Heart left ventricle (tissue), 16 donors: ENCODE measurements around the gene PSKH1. TPM values are rescaled to one million over a fixed set of nuclear protein-coding genes. Genes with fewer than 3 reads are reported as not detected.

Source experiments
- ATAC-seq, 4 donors: fragments of 200-7000 bp; cut with Tn5 transposase; one replicate each; pipeline ENCODE4 v1.9.1; 2020 to 2022; ENCODE audit warnings: moderate library complexity in 4 of 4, mild to moderate bottlenecking in 3 of 4, moderate number of reproducible peaks in 1 of 4
- DNase-seq, 5 donors: peaks; one replicate each; pipeline ENCODE4 v3.0.0-alpha.2; 2020
- H3K27ac ChIP-seq, 12 donors: fragments of 200-600 bp; sonication (generic) in 4 of 12; one replicate each; pipeline versions ENCODE4 v1.5.0 to v1.8.0; 2016 to 2022; ENCODE audit warnings: mild to moderate bottlenecking in 2 of 12
- H3K27me3 ChIP-seq, 9 donors: fragments of 200-600 bp; sonication (generic) in 2 of 9; one replicate each; pipeline versions ENCODE4 v1.5.1 to v1.8.0; 2016 to 2022; ENCODE audit warnings: mild to moderate bottlenecking in 3 of 9
- H3K36me3 ChIP-seq, 9 donors: fragments of 200-600 bp; sonication (generic) in 2 of 9; one replicate each; pipeline versions ENCODE4 v1.5.0 to v1.8.0; 2018 to 2022; ENCODE audit warnings: mild to moderate bottlenecking in 2 of 9
- H3K4me1 ChIP-seq, 12 donors: fragments of 200-600 bp; sonication (generic) in 4 of 12; one replicate each; pipeline versions ENCODE4 v1.5.0 to v1.8.0; 2016 to 2022; ENCODE audit warnings: mild to moderate bottlenecking in 3 of 12
- H3K4me3 ChIP-seq, 12 donors: fragments of 200-600 bp; sonication (generic) in 4 of 12; one replicate each; pipeline versions ENCODE4 v1.5.0 to v1.8.0; 2017 to 2022; ENCODE audit warnings: mild to moderate bottlenecking in 9 of 12, moderate library complexity in 4 of 12
- H3K9me3 ChIP-seq, 12 donors: fragments of 200-600 bp; sonication (generic) in 4 of 12; one replicate each; pipeline versions ENCODE4 v1.5.0 to v1.8.0; 2016 to 2022; ENCODE audit warnings: mild to moderate bottlenecking in 1 of 12
- CTCF ChIP-seq, 12 donors: fragments of 200-600 bp; sonication (generic) in 4 of 12; IDR thresholded peaks; one replicate each; pipeline versions ENCODE4 v1.5.0 to v1.8.0; 2018 to 2022; ENCODE audit warnings: antibody characterized with exemption in 12 of 12, mild to moderate bottlenecking in 5 of 12
- POLR2A ChIP-seq, 2 donors: fragments of 450-650 bp; IDR thresholded peaks; one replicate each; pipeline ENCODE4 v1.6.1; 2017; ENCODE audit warnings: antibody characterized with exemption in 2 of 2, mild to moderate bottlenecking in 2 of 2, moderate library complexity in 2 of 2
- WGBS, 4 donors: extraction: QIAGEN DNeasy Blood & Tissue Kit in 2 of 4; methylation state at CpG; one replicate each; pipeline versions ENCODE4 v1.1.5 to v1.1.7; 2013 to 2018; 5-methylcytosine and 5-hydroxymethylcytosine counted together
- intact Hi-C, 10 donors: fragments of 100-400 bp; cut with DNase I; formaldehyde crosslinking; loops; one replicate each; pipeline versions ENCODE4 v1.11.1 to v1.14.2; 2022
- polyA plus RNA-seq, 2 donors: library from polyadenylated mRNA; stranded (reverse); fragments of 200-250 nt; gene quantifications; one replicate each; pipeline ENCODE4 v1.2.3, GENCODE V29; 2013
- total RNA-seq, 9 donors: library from RNA; depleted of rRNA in 2 of 9; stranded (reverse); fragments of >200 nt in 2 of 9; fragmentation: NEBNext Ultra II Directional in 3 of 9; extraction: Animal tissue kit (Norgen Biotek cat#: 25700) in 3 of 9; gene quantifications; one replicate each; pipeline versions ENCODE4 v1.1.0 to v1.2.4, GENCODE V29; 2016 to 2023
- donor health status: ischemic (EF 13 %, LVEDD 7.1; RV severe dilation, severe dysfunction).
- donor health status: healthy with polysubstance abuse.
- donor health status: DM: no; HTN: yes; CAD: no.
- donor health status: DM: no; HTN: no; CAD: no.
- donor health status: ischemic (EF 25% LVEDD 6.9; RV normal size, moderate dysfunction).
- donor health status: ischemic (EF 25% LVEDD 5.7; RV mildly dilated, moderate dysfunction).
- donor health status: healthy.
- donor health status: DM: yes; HTN: yes; CAD: no.
- donor health status: ischemic (EF 35%, LVEDD 5.7; RV mildly dilated, moderate dysfunction).
- donor health status: nonischemic (EF 11% LVEDD 7.7; RV severe dilation, severe dysfunction).
- donor health status: DM: yes; HTN: yes; CAD: no.
- donor health status: PGD.
- donor health status: ischemic (EF 29% LVEDD 5.4; RV normal size, mild dysfunction).
- donor health status: nonischemic (EF 23%, LVEDD 6.1; RV moderate dilation, normal function).

Gene PSKH1
- total and polyA plus RNA-seq, 11 donors, result 16.3 to 36.9 (median 21.6) TPM

DNA sequence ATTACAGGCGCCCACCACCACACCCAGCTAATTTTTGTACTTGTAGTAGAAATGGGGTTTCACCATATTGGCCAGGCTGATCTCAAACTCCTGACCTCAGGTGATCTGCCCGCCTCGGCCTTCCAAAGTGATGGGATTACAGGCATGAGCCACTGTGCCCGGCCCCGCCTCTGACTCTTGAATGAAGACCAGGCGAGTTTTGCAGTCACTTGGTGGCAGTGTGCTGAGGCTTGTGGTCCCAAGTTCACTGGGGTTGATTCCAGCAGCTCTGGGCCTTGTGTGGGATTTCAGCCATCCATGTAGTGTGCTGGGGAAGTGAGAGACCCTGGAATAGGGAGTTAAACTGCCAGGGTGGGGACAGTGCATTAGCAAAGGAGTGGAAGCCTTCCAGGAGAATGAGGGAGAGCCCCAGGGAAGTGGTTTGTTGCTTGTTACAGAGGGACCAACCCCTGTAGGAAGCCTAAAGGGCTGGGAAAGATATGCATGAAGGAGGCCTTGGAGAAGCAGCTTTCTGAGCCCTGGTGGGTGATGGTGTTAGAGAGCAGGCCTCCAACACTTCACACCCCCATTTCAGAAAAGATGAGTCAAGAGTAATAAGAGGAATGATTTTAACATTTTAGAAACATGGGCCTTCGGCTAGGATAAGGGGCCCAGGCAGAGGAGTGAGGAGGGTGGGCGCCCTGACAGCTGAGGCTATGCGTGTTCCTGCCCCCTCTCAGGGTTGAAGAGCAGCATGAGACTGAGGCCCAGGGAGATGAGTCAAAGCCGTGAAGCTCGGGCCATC, 14.5 kb downstream of the PSKH1 start:
- no peak for DNase-seq
- no peaks in the 10 kb centered on the region for H3K9me3 ChIP-seq
- H3K27ac ChIP-seq, result no peak overlapping the region
- no peaks in the 10 kb centered on the region for H3K27me3 ChIP-seq
- H3K4me1 ChIP-seq, result peaks cover 0 to 10% (median 0%) of the 10 kb centered on the region in 12 donors
- no peak overlapping the region for H3K4me3 ChIP-seq
- intact Hi-C loops, result no loop called here
- no peak for ATAC-seq
- TF ChIP-seq POLR2A (IDR thresholded peaks at IDR 0.05) (no peak), CTCF (IDR thresholded peaks at IDR 0.05) (no peak)
- 90 to 95% (median 92%) methylated on average over 7 to 11 of the region's 11 CpGs for WGBS, 4 donors
- peaks cover 0 to 54% (median 46%) of the 10 kb centered on the region in 9 donors for H3K36me3 ChIP-seq

DNA sequence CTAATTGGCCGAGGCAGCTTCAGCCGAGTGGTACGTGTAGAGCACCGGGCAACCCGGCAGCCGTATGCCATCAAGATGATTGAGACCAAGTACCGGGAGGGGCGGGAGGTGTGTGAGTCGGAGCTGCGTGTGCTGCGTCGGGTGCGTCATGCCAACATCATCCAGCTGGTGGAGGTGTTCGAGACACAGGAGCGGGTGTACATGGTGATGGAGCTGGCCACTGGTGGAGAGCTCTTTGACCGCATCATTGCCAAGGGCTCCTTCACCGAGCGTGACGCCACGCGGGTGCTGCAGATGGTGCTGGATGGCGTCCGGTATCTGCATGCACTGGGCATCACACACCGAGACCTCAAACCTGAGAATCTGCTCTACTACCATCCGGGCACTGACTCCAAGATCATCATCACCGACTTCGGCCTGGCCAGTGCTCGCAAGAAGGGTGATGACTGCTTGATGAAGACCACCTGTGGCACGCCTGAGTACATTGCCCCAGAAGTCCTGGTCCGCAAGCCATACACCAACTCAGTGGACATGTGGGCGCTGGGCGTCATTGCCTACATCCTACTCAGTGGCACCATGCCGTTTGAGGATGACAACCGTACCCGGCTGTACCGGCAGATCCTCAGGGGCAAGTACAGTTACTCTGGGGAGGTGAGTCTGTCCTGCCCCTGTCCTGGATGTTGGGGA, 16.1 kb downstream of the PSKH1 start:
- intact Hi-C loops, result no loop called here
- ATAC-seq (no peak), DNase-seq (no peak)
- Histone ChIP-seq H3K4me3 (no peak overlapping the region), H3K27ac (no peak overlapping the region), H3K36me3 (peaks cover 0 to 56% (median 43%) of the 10 kb centered on the region in 9 donors), H3K27me3 (no peaks in the 10 kb centered on the region), H3K9me3 (no peaks in the 10 kb centered on the region), H3K4me1 (peaks cover 0 to 6% (median 0%) of the 10 kb centered on the region in 12 donors)
- TF ChIP-seq CTCF (IDR thresholded peaks at IDR 0.05), result no peak
- TF ChIP-seq POLR2A (IDR thresholded peaks at IDR 0.05), result no peak
- 91 to 96% (median 94%) methylated on average over 33 to 36 of the region's 36 CpGs for WGBS, 4 donors

DNA sequence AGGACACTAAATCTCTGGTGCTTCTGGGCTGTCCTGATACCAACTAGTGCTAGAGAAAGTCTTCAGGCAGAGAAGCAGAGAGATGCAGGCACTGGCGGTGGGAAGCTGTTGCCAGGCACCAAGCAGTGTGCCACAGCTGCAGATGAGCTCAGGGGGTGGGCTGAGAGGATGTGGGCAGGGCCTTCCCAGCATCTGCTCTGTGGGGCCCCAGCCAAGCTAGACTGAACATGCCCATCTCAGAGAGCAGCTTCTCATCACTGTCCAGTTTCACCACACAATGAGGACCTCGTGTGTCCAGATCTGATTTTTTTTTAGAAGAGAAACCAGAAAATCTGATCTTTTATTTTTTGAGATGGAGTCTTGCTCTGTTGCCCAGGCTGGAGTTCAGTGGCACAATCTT, 17.1 kb downstream of the PSKH1 start:
- Histone ChIP-seq H3K27ac (no peak overlapping the region), H3K4me1 (peaks cover 0 to 14% (median 0%) of the 10 kb centered on the region in 12 donors), H3K4me3 (no peak overlapping the region), H3K27me3 (no peaks in the 10 kb centered on the region), H3K9me3 (no peaks in the 10 kb centered on the region), H3K36me3 (peaks cover 0 to 58% (median 43%) of the 10 kb centered on the region in 9 donors)
- ATAC-seq, result no peak
- no peak for DNase-seq
- 71 to 82% (median 71%) methylated on average over 2 of the region's 2 CpGs for WGBS, 4 donors
- intact Hi-C loops, result no loop called here
- TF ChIP-seq CTCF (IDR thresholded peaks at IDR 0.05) (no peak), POLR2A (IDR thresholded peaks at IDR 0.05) (no peak)
